Esophagus muscularis mucosa (tissue), 4 donors: ENCODE data around the gene KRTAP12-3. TPM values are rescaled to one million over a fixed set of nuclear protein-coding genes. Genes with fewer than 3 reads are reported as not detected.
A peak's percentile ranks its signal among the peaks of the same experiment; 100 is the strongest.
"Not testable (repeated sequence)": the region's sequence is repeated elsewhere in the genome, so short reads cannot be mapped to it uniquely, and the experiment has no call there.

ENCODE experiments used
- DNase-seq: peaks from one replicate; pipeline ENCODE4 v3.0.0-alpha.2; 2017; ENCODE audit errors: extremely low spot score
- H3K27ac ChIP-seq, 4 donors: fragments of 200-600 bp; sonication (generic); replicated peaks in 1 of 4; 1 replicate in 3 of 4; 2 replicates in 1 of 4; pipeline ENCODE4 v1.5.1; 2016 to 2019; ENCODE audit warnings: mild to moderate bottlenecking in 1 of 4
- H3K27me3 ChIP-seq, 4 donors: fragments of 200-600 bp; sonication (generic); one replicate each; pipeline versions ENCODE4 v1.5.1 to v1.6.0; 2016 to 2019
- H3K36me3 ChIP-seq, 4 donors: fragments of 200-600 bp; sonication (generic); one replicate each; pipeline ENCODE4 v1.5.1; 2016 to 2019
- H3K4me1 ChIP-seq, 4 donors: fragments of 200-600 bp; sonication (generic); one replicate each; pipeline ENCODE4 v1.5.1; 2016 to 2019
- H3K4me3 ChIP-seq, 4 donors: fragments of 200-600 bp; sonication (generic); 1 replicate in 2 of 4; 2 replicates in 2 of 4; pipeline ENCODE4 v1.5.1; 2016 to 2019; ENCODE audit warnings: mild to moderate bottlenecking in 4 of 4, moderate library complexity in 1 of 4
- H3K9me3 ChIP-seq, 4 donors: fragments of 200-600 bp; sonication (generic); 1 replicate in 3 of 4; 2 replicates in 1 of 4; pipeline ENCODE4 v1.5.1; 2016 to 2019
- EP300 ChIP-seq: sonication (generic); formaldehyde crosslinking; IDR thresholded peaks from one replicate; pipeline ENCODE4 v1.6.1; 2017; ENCODE audit warnings: antibody characterized with exemption
- POLR2A ChIP-seq: fragments of 450-650 bp; IDR thresholded peaks from one replicate; pipeline ENCODE4 v1.6.1; 2017; ENCODE audit warnings: antibody characterized with exemption, moderate library complexity, mild to moderate bottlenecking, low read depth
- POLR2AphosphoS5 ChIP-seq, 2 donors: sonication (generic); formaldehyde crosslinking; IDR thresholded peaks; one replicate each; pipeline ENCODE4 v1.6.1; 2017; ENCODE audit warnings: antibody characterized with exemption in 2 of 2
- WGBS: methylation state at CpG from one replicate; pipeline ENCODE4 v1.1.5; 2018; 5-methylcytosine and 5-hydroxymethylcytosine counted together
- intact Hi-C: fragments of 100-400 bp; cut with DNase I; formaldehyde crosslinking; loops from one replicate; pipeline ENCODE4 v1.15.1; 2023
- total RNA-seq, 4 donors: library from RNA; depleted of rRNA; stranded (reverse); fragments of >200 nt; gene quantifications; one replicate each; pipeline versions ENCODE4 v1.1.0 to v1.2.1, GENCODE V29; 2016
- TF ChIP-seq, protein P1 (sequence below), 3 experiments: fragments of 200-600 bp in 2 of 3; fragments of 450-650 bp in 1 of 3; sonication (generic) in 2 of 3; IDR thresholded peaks; one replicate each; pipeline ENCODE4 v1.5.1; 2017 to 2019; ENCODE audit warnings: antibody characterized with exemption in 3 of 3, mild to moderate bottlenecking in 2 of 3, moderate library complexity in 1 of 3

KRTAP12-3 gene, protein sequence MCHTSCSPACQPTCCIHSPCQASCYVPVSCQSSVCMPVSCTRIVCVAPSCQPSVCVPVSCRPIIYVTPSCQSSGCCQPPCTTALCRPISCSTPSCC
- total RNA-seq: not detected

DNA sequence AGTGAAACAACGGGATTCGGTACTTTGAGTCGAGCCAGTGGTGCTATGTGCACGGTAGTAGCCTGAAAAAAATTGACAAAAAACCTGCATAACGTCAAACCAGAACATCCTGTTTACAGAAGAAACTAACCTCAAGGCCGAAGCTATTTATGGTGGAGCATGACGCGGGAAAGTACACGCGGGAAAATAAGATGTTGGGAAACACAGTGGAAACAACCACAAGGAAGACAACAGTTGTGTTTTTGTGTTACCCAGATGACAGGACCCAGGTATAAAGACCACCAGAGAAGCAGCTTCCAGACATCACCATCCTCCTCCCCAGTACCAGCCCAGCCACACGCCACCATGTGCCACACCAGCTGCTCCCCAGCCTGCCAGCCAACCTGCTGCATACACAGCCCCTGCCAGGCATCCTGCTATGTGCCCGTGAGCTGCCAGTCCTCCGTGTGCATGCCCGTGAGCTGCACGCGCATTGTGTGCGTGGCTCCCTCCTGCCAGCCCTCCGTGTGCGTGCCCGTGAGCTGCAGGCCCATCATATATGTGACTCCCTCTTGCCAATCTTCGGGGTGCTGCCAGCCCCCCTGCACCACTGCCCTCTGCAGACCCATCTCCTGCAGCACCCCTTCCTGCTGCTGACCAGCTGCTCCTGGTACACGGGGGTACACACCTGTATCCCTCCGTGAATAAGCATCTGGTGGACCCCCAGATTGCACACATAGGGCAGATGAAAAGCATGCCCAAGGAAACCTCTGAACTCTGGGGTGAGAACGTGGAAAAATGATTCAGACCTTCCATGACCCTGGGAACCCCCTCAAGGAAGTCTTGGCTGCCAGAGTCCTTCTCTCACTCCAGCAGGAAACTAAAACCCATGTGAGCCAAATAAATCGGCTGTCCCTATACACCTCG, at the start of gene KRTAP12-3:
Gene KRTAP12-3 (plus strand): TSS at position 298 of the 906 bp plus-strand sequence. CDS start 48 bp downstream, at position 346.
- no peak within 1 kb of the TSS for H3K27ac ChIP-seq

DNA sequence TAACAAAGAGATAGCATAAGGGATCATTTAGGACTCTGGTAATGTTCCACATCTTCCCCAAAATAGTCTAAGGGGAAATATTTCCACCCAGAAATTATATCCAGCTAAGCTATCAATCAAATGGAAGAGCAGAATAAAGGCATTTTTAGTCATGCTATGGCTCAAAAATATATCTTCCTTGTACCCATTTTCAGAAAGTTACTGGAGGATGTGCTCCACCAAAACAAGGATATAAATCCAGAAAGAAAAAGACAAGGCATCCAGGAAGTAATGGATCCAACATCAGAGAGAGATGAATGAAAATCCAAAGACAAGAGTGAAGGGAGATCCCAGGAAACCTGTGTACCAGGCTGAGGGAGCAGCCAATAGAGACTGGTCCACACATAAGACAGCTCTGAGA, 48.5 kb upstream of the KRTAP12-3 start:
- no peaks in the 10 kb centered on the region for H3K4me1 ChIP-seq
- DNase-seq: no peak
- peaks cover 0 to 34% (median 23%) of the 10 kb centered on the region in 4 donors for H3K9me3 ChIP-seq
- peaks cover 0 to 30% (median 0%) of the 10 kb centered on the region in 4 donors for H3K27me3 ChIP-seq
- TF ChIP-seq POLR2AphosphoS5 (IDR thresholded peaks at IDR 0.05): no peak
- no peak for TF ChIP-seq POLR2A
- no peak overlapping the region for H3K27ac ChIP-seq
- intact Hi-C loops: no loop called here
- no peaks in the 10 kb centered on the region for H3K36me3 ChIP-seq
- no peak overlapping the region for H3K4me3 ChIP-seq

More for the DNA sequence above, at the start of gene KRTAP12-3:
- H3K9me3 ChIP-seq: peaks cover 0 to 13% (median 6%) of the 10 kb centered on the region in 4 donors
- H3K27me3 ChIP-seq: peaks cover 0 to 46% (median 0%) of the 10 kb centered on the region in 4 donors
- 77% methylated on average over 26 of the region's 26 CpGs for WGBS
- no peak for TF ChIP-seq POLR2A
- TF ChIP-seq EP300: no peak
- TF ChIP-seq, protein P1, sequence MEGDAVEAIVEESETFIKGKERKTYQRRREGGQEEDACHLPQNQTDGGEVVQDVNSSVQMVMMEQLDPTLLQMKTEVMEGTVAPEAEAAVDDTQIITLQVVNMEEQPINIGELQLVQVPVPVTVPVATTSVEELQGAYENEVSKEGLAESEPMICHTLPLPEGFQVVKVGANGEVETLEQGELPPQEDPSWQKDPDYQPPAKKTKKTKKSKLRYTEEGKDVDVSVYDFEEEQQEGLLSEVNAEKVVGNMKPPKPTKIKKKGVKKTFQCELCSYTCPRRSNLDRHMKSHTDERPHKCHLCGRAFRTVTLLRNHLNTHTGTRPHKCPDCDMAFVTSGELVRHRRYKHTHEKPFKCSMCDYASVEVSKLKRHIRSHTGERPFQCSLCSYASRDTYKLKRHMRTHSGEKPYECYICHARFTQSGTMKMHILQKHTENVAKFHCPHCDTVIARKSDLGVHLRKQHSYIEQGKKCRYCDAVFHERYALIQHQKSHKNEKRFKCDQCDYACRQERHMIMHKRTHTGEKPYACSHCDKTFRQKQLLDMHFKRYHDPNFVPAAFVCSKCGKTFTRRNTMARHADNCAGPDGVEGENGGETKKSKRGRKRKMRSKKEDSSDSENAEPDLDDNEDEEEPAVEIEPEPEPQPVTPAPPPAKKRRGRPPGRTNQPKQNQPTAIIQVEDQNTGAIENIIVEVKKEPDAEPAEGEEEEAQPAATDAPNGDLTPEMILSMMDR (IDR thresholded peaks at IDR 0.05): no peak
- no peak for TF ChIP-seq POLR2AphosphoS5 (IDR thresholded peaks at IDR 0.05)
- intact Hi-C loops: no loop called here
- no peak for DNase-seq
- H3K36me3 ChIP-seq: no peaks in the 10 kb centered on the region
- no peak within 1 kb of the TSS for H3K4me3 ChIP-seq
- no peaks in the 10 kb centered on the region for H3K4me1 ChIP-seq

DNA sequence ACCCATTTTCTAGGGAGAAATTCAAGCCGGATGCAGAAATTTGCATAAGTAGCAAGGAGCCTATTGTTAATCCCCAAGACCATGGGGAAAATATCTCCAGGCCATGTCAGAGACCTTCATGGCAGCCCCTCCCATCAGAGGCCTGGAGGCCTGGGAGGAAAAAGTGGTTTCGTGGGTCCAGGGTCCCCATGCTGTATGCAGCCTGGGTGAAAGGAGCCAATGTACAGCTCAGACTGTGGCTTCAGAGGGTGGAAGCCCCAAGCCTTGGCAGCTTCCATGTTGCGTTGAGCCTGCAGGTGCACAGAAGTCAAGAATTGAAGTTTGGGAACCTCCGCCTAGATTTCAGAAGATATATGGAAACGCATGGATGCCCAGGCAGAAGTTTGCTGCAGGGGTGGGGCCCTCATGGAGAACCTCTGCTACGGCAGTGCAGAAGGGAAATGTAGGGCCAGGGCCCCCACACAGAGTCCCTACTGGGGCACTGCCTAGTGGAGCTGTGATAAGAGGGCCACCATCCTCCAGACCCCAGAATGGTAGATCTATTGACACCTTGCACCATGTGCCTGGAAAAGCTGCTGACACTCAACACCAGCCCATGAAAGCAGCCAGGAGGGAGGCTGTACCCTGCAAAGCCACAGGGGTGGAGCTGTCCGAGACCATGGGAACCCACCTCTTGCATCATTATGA, 47.4 kb upstream of the KRTAP12-3 start:
- H3K27ac ChIP-seq, intact Hi-C loops, H3K4me1 ChIP-seq, H3K36me3 ChIP-seq, H3K4me3 ChIP-seq: not testable (repeated sequence)
- peak; percentile 26 for DNase-seq
- H3K27me3 ChIP-seq: peaks cover 0 to 37% (median 0%) of the 10 kb centered on the region in 4 donors
- H3K9me3 ChIP-seq: peaks cover 0 to 31% (median 23%) of the 10 kb centered on the region in 4 donors
- WGBS: 94% methylated on average over 6 of the region's 7 CpGs

DNA sequence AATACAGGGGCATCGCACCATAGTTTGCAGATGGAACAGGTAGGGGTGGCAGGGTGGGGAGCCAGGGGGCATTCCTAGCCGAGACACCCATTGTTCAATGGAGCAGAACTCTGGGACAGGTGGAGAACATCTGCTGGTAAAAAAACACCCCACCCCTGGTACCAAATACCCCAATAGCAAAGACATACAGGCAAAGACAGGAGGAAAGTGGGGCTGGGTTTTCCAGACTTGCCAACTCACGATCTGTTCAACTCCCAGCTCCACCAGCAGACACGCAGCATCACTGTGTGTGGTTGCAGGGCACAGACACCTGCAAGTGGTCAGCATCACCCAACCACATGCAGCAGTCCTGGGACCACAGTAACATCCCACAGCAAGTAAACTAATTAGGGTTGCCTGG, 46.2 kb upstream of the KRTAP12-3 start:
- Histone ChIP-seq H3K27me3 (peaks cover 0 to 45% (median 0%) of the 10 kb centered on the region in 4 donors), H3K4me3 (no peak overlapping the region), H3K9me3 (peaks cover 0 to 31% (median 23%) of the 10 kb centered on the region in 4 donors), H3K4me1 (no peaks in the 10 kb centered on the region), H3K27ac (no peak overlapping the region), H3K36me3 (no peaks in the 10 kb centered on the region)
- DNase-seq: peak; percentile 75
- no peak for TF ChIP-seq POLR2A
- no peak for TF ChIP-seq EP300
- TF ChIP-seq, protein P1 (IDR thresholded peaks at IDR 0.05): no peak
- no peak for TF ChIP-seq POLR2AphosphoS5 (IDR thresholded peaks at IDR 0.05)
- intact Hi-C loops: no loop called here
- WGBS: 93% methylated on average over 4 of the region's 4 CpGs

DNA sequence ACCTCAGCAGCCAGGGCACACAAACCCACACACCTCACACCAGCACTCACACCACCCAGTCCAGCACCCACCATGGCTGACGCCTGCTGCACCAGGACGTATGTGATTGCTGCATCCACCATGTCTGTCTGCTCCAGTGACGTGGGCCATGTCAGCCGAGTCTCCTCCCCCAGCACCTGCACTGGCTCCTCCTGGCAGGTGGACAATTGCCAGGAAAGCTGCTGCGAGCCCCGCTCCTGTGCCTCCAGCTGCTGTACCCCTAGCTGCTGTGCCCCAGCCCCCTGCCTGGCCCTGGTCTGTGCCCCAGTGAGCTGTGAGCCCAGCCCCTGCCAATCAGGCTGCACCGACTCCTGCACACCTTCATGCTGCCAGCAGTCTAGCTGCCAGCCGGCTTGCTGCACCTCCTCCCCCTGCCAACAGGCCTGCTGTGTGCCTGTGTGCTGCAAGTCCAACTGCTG, 45.7 kb upstream of the KRTAP12-3 start, which contains the start of gene KRTAP10-8:
Gene KRTAP10-8 (plus strand): TSS at position 51 of the 458 bp plus-strand sequence. CDS start 22 bp downstream, at position 73.
- intact Hi-C loops: no loop called here
- H3K9me3 ChIP-seq: peaks cover 0 to 31% (median 23%) of the 10 kb centered on the region in 4 donors
- 100% methylated on average over 4 of the region's 8 CpGs for WGBS
- peaks cover 0 to 47% (median 0%) of the 10 kb centered on the region in 4 donors for H3K27me3 ChIP-seq
- no peak for DNase-seq
- H3K27ac ChIP-seq: no peak within 1 kb of the TSS
- H3K4me3 ChIP-seq: no peak within 1 kb of the TSS
- H3K36me3 ChIP-seq: no peaks in the 10 kb centered on the region
- no peaks in the 10 kb centered on the region for H3K4me1 ChIP-seq
- TF ChIP-seq POLR2A (no peak), POLR2AphosphoS5 (IDR thresholded peaks at IDR 0.05) (no peak), EP300 (no peak)
- TF ChIP-seq, protein P1 (IDR thresholded peaks at IDR 0.05): no peak
